Esophagus muscularis mucosa (tissue), 4 donors: Measurements from ENCODE around the gene CANX. TPM values are rescaled to one million over a fixed set of nuclear protein-coding genes. Genes with fewer than 3 reads are reported as not detected.
A peak's percentile ranks its signal among the peaks of the same experiment; 100 is the strongest.

Experiments used
- DNase-seq: peaks from one replicate; pipeline ENCODE4 v3.0.0-alpha.2; 2017; ENCODE audit errors: extremely low spot score
- H3K27ac ChIP-seq, 4 donors: fragments of 200-600 bp; sonication (generic); replicated peaks in 1 of 4; 1 replicate in 3 of 4; 2 replicates in 1 of 4; pipeline ENCODE4 v1.5.1; 2016 to 2019; ENCODE audit warnings: mild to moderate bottlenecking in 1 of 4
- H3K27me3 ChIP-seq, 4 donors: fragments of 200-600 bp; sonication (generic); one replicate each; pipeline versions ENCODE4 v1.5.1 to v1.6.0; 2016 to 2019
- H3K36me3 ChIP-seq, 4 donors: fragments of 200-600 bp; sonication (generic); one replicate each; pipeline ENCODE4 v1.5.1; 2016 to 2019
- H3K4me1 ChIP-seq, 4 donors: fragments of 200-600 bp; sonication (generic); one replicate each; pipeline ENCODE4 v1.5.1; 2016 to 2019
- H3K4me3 ChIP-seq, 4 donors: fragments of 200-600 bp; sonication (generic); 1 replicate in 2 of 4; 2 replicates in 2 of 4; pipeline ENCODE4 v1.5.1; 2016 to 2019; ENCODE audit warnings: mild to moderate bottlenecking in 4 of 4, moderate library complexity in 1 of 4
- H3K9me3 ChIP-seq, 4 donors: fragments of 200-600 bp; sonication (generic); 1 replicate in 3 of 4; 2 replicates in 1 of 4; pipeline ENCODE4 v1.5.1; 2016 to 2019
- CTCF ChIP-seq, 3 experiments: fragments of 200-600 bp in 2 of 3; fragments of 450-650 bp in 1 of 3; sonication (generic) in 2 of 3; IDR thresholded peaks; one replicate each; pipeline ENCODE4 v1.5.1; 2017 to 2019; ENCODE audit warnings: antibody characterized with exemption in 3 of 3, mild to moderate bottlenecking in 2 of 3, moderate library complexity in 1 of 3
- EP300 ChIP-seq: sonication (generic); formaldehyde crosslinking; IDR thresholded peaks from one replicate; pipeline ENCODE4 v1.6.1; 2017; ENCODE audit warnings: antibody characterized with exemption
- POLR2A ChIP-seq: fragments of 450-650 bp; IDR thresholded peaks from one replicate; pipeline ENCODE4 v1.6.1; 2017; ENCODE audit warnings: antibody characterized with exemption, moderate library complexity, mild to moderate bottlenecking, low read depth
- POLR2AphosphoS5 ChIP-seq, 2 donors: sonication (generic); formaldehyde crosslinking; IDR thresholded peaks; one replicate each; pipeline ENCODE4 v1.6.1; 2017; ENCODE audit warnings: antibody characterized with exemption in 2 of 2
- WGBS: methylation state at CpG from one replicate; pipeline ENCODE4 v1.1.5; 2018; 5-methylcytosine and 5-hydroxymethylcytosine counted together
- intact Hi-C: fragments of 100-400 bp; cut with DNase I; formaldehyde crosslinking; loops from one replicate; pipeline ENCODE4 v1.15.1; 2023
- total RNA-seq, 4 donors: library from RNA; depleted of rRNA; stranded (reverse); fragments of >200 nt; gene quantifications; one replicate each; pipeline versions ENCODE4 v1.1.0 to v1.2.1, GENCODE V29; 2016

Gene CANX
- total RNA-seq, 4 donors from 2014 or later, result 230 to 403 (median 321) TPM

GRCh38 chr5:179758955-179759354, 60.2 kb downstream of the CANX start:
- WGBS, result 72% methylated on average over 8 of the region's 8 CpGs
- no peak for DNase-seq
- no peak overlapping the region for H3K27ac ChIP-seq
- H3K27me3 ChIP-seq, result no peaks in the 10 kb centered on the region
- peaks cover 72 to 80% (median 78%) of the 10 kb centered on the region in 4 donors for H3K4me1 ChIP-seq
- H3K4me3 ChIP-seq, result no peak overlapping the region
- TF ChIP-seq POLR2AphosphoS5 (IDR thresholded peaks at IDR 0.05) (no peak), EP300 (no peak), POLR2A (no peak), CTCF (IDR thresholded peaks at IDR 0.05) (no peak)
- intact Hi-C loops, result no loop called here
- no peaks in the 10 kb centered on the region for H3K9me3 ChIP-seq
- no peaks in the 10 kb centered on the region for H3K36me3 ChIP-seq

GRCh38 chr5:179759581-179760551, 61.1 kb downstream of the CANX start:
- no peaks in the 10 kb centered on the region for H3K36me3 ChIP-seq
- DNase-seq, result no peak
- H3K4me3 ChIP-seq, result no peak overlapping the region
- TF ChIP-seq POLR2AphosphoS5 (IDR thresholded peaks at IDR 0.05) (no peak), EP300 (no peak), CTCF (IDR thresholded peaks at IDR 0.05) (no peak), POLR2A (no peak)
- no peaks in the 10 kb centered on the region for H3K9me3 ChIP-seq
- intact Hi-C loops, result loop anchor here (5.0 to 10.0 kb wide), 2 partner anchors 37 to 145 kb away; partner anchors contain the start of gene TBC1D9B
- H3K4me1 ChIP-seq, result peaks cover 72 to 80% (median 78%) of the 10 kb centered on the region in 4 donors
- 83% methylated on average over 9 of the region's 9 CpGs for WGBS
- no peak overlapping the region for H3K27ac ChIP-seq
- no peaks in the 10 kb centered on the region for H3K27me3 ChIP-seq

GRCh38 chr5:179762079-179762780, 63.5 kb downstream of the CANX start:
- no peak overlapping the region for H3K4me3 ChIP-seq
- H3K27ac ChIP-seq, result peak overlapping the region; percentile 29 to 77 (median 52)
- no peak for DNase-seq
- intact Hi-C loops, result loop anchor here (5.0 to 10.0 kb wide), 2 partner anchors 35 to 143 kb away; partner anchors contain the start of gene TBC1D9B
- no peaks in the 10 kb centered on the region for H3K9me3 ChIP-seq
- no peak for TF ChIP-seq POLR2A
- TF ChIP-seq EP300, result no peak
- no peak for TF ChIP-seq POLR2AphosphoS5 (IDR thresholded peaks at IDR 0.05)
- no peak for TF ChIP-seq CTCF (IDR thresholded peaks at IDR 0.05)
- H3K4me1 ChIP-seq, result peaks cover 79 to 82% (median 80%) of the 10 kb centered on the region in 4 donors
- 50% methylated on average over 10 of the region's 10 CpGs for WGBS
- no peaks in the 10 kb centered on the region for H3K27me3 ChIP-seq
- H3K36me3 ChIP-seq, result peaks cover 7 to 20% (median 17%) of the 10 kb centered on the region in 4 donors

GRCh38 chr5:179762781-179763176, 64.0 kb downstream of the CANX start:
- peaks cover 7 to 25% (median 19%) of the 10 kb centered on the region in 4 donors for H3K36me3 ChIP-seq
- TF ChIP-seq POLR2A (no peak), POLR2AphosphoS5 (IDR thresholded peaks at IDR 0.05) (no peak), EP300 (no peak)
- H3K27me3 ChIP-seq, result no peaks in the 10 kb centered on the region
- peak overlapping the region; percentile 29 to 77 (median 52) for H3K27ac ChIP-seq
- no peak for DNase-seq
- WGBS, result 23% methylated on average over 3 of the region's 3 CpGs
- intact Hi-C loops, result loop anchor here (5.0 to 10.0 kb wide), 2 partner anchors 35 to 142 kb away; partner anchors contain the start of gene TBC1D9B
- no peak overlapping the region for H3K4me3 ChIP-seq
- H3K4me1 ChIP-seq, result peaks cover 74 to 87% (median 81%) of the 10 kb centered on the region in 4 donors
- no peaks in the 10 kb centered on the region for H3K9me3 ChIP-seq
